GM12872 (cell line): ENCODE results near the gene ZSWIM3.

Source experiments
- TF ChIP-seq, protein P1 (sequence below): IDR thresholded peaks from 3 replicates; pipeline ENCODE4 v1.5.1; 2011; ENCODE audit warnings: low read depth, mild to moderate bottlenecking, low read length, moderate library complexity; ENCODE audit not compliant: insufficient read depth

ZSWIM3 gene

DNA sequence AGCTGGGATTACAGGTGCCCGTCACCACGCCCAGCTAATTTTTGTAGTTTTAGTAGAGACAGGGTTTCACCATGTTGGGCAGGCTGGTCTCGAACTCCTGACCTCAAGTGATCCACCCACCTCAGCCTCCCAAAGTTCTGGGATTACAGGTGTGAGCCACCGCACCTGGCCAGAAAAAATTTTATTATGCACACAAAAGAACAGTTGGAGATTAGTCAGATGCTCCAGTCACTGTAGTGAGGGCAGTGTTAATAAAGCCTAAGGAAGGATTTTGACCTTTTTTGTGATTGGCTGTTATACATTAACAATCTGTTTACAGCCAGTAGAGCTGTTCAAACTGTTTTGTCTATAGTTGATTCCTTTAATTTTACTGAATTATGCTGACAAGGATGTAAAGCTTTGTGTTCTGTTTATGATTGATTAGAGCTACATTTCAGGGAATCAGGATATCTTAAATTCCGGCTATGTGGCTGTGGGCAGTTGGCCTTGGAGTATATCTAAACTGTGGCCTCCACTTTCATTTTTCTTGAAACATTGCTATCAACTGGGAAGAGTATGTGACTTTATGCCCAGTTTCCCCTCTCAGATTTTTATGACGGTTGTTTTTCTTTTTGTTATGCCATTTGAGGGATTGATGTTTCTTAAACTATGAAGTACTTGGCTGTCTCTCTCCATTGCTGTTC, 9.9 kb downstream of the ZSWIM3 start:
- TF ChIP-seq, protein P1, sequence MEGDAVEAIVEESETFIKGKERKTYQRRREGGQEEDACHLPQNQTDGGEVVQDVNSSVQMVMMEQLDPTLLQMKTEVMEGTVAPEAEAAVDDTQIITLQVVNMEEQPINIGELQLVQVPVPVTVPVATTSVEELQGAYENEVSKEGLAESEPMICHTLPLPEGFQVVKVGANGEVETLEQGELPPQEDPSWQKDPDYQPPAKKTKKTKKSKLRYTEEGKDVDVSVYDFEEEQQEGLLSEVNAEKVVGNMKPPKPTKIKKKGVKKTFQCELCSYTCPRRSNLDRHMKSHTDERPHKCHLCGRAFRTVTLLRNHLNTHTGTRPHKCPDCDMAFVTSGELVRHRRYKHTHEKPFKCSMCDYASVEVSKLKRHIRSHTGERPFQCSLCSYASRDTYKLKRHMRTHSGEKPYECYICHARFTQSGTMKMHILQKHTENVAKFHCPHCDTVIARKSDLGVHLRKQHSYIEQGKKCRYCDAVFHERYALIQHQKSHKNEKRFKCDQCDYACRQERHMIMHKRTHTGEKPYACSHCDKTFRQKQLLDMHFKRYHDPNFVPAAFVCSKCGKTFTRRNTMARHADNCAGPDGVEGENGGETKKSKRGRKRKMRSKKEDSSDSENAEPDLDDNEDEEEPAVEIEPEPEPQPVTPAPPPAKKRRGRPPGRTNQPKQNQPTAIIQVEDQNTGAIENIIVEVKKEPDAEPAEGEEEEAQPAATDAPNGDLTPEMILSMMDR = no peak

- TF ChIP-seq, protein P1 = no peak
Observed at GRCh38 chr20:45867819-45868176, 10.4 kb downstream of the ZSWIM3 start.

- TF ChIP-seq, protein P1 = no peak
Observed at GRCh38 chr20:45872626-45873025, 15.2 kb downstream of the ZSWIM3 start.

DNA sequence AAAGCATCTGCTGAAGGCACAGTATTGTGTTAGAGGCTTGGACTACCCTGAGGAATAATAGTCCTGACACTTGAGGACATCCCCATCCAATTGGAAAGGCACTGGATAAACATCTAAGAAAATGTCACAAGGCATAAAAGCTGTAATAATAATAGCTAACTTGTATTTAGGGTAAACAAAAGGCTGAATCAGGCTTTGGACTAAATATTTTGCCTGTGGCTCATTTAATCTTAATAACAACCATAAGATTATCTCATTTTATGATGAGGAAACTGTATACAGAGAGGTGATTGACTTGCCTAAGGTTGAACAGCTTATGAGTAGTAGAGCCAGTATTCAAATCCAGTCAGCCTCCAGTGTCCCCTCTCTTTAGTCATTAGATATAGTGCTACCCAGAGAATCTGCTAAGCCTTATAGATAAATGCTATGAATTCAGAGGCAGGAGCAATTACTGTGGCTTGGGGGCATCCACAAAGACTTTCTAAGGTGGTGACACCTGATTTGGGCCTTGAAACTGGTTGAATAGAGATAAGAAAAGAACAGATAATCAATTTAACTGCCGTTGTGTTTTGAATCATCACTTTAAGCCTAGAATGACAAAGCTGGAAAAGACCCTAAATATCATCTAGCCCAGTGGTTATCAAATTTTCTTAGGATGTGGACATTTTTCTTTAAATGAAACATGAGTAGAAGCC, 16.1 kb downstream of the ZSWIM3 start:
- TF ChIP-seq, protein P1 = no peak

- TF ChIP-seq, protein P1 = no peak
Observed at GRCh38 chr20:45874576-45874975, 17.2 kb downstream of the ZSWIM3 start.

GRCh38 chr20:45878076-45878761, 20.8 kb downstream of the ZSWIM3 start:
- TF ChIP-seq, protein P1 = no peak

- TF ChIP-seq, protein P1 = no peak
Observed at GRCh38 chr20:45880988-45881788, 23.8 kb downstream of the ZSWIM3 start, which contains the start of gene ZSWIM1. TSS of gene ZSWIM1 (plus strand) at chr20:45881227. CDS start at chr20:45882593, 1,366 bp downstream.
